ENCODE results near the gene SUSD4.

The SUSD4 gene

DNA sequence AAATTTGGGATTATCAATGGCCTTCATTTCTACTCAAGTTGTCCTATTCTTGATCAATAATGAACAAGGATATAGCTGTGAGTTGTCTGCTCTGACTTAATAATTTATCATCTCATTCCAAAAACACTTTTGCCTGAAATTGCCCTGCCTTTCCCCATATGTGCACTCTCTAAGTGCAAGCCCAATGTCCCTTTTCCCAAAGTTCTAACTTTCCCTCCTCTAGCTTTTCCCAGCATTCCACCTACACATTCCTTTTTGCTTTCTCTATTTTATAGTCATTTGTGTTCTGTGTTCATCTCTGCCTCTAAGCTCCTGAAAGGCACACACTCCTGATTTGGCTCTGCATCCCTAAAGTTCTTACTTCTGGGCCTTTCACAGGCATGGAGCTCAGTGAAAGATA, 34.7 kb downstream of the SUSD4 start:
- no peak for TF ChIP-seq ZNF274 (IDR thresholded peaks at IDR 0.05; ENCODE audit: low read depth, low read length)
- H3K4me3 ChIP-seq (ENCODE audit: low read length) = no peak overlapping the region

- TF ChIP-seq ZNF274 (IDR thresholded peaks at IDR 0.05; ENCODE audit: low read depth, low read length) = no peak
- H3K4me3 ChIP-seq (ENCODE audit: low read length) = no peak overlapping the region
These were observed 35.4 kb downstream of the SUSD4 start for GRCh38 chr1:223328566-223328965.

DNA sequence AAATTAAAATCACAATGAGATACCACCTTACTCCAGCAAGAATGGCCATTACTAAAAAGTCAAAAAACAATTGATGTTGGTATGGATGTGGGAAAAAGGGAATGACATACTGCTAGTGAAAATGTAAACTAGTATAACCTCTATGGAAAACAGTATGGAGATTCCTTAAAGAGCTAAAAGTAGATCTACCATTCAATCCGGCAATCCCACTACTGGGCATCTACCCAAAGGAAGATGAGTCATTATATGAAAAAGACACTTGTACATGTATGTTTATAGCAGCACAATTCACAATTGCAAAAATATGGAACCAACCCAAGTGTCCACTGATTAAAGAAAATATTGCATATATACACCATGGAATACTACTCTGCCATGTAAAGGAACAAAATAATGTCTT, 37.2 kb downstream of the SUSD4 start:
- no peak for TF ChIP-seq ZNF274 (IDR thresholded peaks at IDR 0.05; ENCODE audit: low read depth, low read length)
- no peak overlapping the region for H3K4me3 ChIP-seq (ENCODE audit: low read length)

DNA sequence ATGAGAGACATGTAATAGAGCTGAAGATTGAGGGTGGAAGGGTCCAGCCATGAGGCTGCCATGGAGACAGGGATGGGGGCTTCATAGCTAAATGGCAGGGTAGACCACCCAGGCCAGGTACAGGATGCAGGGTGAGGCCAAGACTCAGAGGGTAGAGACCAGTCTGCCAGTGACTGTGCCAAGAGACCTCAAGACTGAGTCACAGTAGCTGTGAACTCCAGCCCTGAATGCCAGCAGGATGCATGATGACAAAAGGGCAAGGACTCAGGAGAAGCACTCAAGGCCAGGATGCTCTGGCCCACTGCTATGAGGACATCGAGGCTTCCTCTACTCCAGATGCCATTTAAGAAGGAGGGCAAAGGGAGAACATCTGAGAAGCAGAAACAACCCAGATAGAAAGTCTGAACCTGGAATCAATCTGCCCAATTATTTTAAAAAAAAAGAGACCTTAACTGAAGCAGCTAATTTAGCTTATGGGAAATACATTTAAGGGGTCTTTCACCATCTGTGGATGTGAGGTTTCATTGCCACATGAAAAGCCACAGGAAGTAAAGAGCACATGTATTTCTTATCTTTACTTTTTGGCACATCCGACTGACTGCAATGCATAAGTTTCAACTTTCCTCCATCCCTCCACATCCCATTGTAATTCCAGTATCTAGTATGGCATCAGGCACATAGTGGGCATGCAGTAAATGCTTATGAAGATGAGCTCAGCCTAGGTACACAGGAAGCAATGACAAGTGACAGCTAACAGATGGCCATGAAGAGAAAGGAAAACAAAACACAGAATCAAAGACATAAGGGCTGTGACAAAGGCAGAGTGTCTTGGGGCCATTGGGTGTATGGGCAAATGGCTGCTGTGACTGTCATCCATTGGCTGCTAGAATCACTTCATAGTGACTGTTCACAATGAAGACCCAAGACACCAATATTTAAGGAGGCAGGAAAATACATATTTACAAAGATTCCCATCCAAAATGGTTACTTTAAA, 40.2 kb downstream of the SUSD4 start:
- TF ChIP-seq ZNF274 (IDR thresholded peaks at IDR 0.05; ENCODE audit: low read depth, low read length) = no peak

GRCh38 chr1:223322868-223323267, 41.1 kb downstream of the SUSD4 start:
- no peak overlapping the region for H3K4me3 ChIP-seq (ENCODE audit: low read length)
- no peak for TF ChIP-seq ZNF274 (IDR thresholded peaks at IDR 0.05; ENCODE audit: low read depth, low read length)

More for the DNA sequence above, 40.2 kb downstream of the SUSD4 start:
- no peak overlapping the region for H3K4me3 ChIP-seq (ENCODE audit: low read length)

DNA sequence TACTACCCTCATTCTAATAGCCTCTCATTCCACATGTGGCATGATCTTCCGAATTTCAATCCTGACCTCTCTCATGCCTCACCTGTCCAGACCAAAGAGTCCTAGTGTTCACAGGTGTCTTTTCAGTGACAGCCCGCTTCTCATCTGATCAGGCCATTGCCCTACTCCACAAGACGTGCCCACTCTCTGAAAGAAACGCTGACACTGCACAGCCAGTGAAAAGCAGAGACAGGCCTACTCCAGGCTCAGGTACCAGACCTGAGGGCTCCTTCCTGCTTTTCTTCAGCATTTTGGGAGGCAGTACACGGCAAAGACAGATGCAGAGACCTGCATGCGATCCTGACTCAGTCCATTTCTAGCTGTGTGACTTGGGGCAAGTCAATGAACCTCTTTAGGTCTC, 43.0 kb downstream of the SUSD4 start:
- no peak for TF ChIP-seq ZNF274 (IDR thresholded peaks at IDR 0.05; ENCODE audit: low read depth, low read length)
- H3K4me3 ChIP-seq (ENCODE audit: low read length) = no peak overlapping the region

GRCh38 chr1:223319905-223320580, 43.9 kb downstream of the SUSD4 start:
- no peak for TF ChIP-seq ZNF274 (IDR thresholded peaks at IDR 0.05; ENCODE audit: low read depth, low read length)
- H3K4me3 ChIP-seq (ENCODE audit: low read length) = no peak overlapping the region

DNA sequence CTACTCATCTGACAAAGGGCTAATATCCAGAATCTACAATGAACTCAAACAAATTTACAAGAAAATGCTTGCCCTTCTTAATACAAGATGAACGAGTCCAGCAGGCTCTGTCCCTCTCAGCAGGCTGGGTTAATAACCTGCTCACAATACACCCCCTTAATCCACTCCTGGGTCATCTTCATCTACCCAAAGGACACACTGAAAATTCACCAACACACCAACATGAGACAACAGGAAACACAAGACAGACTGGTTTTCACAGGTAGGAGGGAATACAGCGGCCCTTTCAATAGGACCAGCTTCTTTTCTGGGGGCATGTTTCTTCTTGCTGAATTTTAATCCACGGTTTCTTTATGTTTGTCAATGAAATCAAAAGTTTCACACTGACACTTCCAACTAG, 44.6 kb downstream of the SUSD4 start:
- no peak for TF ChIP-seq ZNF274 (IDR thresholded peaks at IDR 0.05; ENCODE audit: low read depth, low read length)
- no peak overlapping the region for H3K4me3 ChIP-seq (ENCODE audit: low read length)

- H3K4me3 ChIP-seq (ENCODE audit: low read length) = no peak overlapping the region
- no peak for TF ChIP-seq ZNF274 (IDR thresholded peaks at IDR 0.05; ENCODE audit: low read depth, low read length)
These were observed 47.9 kb downstream of the SUSD4 start for GRCh38 chr1:223316082-223316481.

- no peak for TF ChIP-seq ZNF274 (IDR thresholded peaks at IDR 0.05; ENCODE audit: low read depth, low read length)
- no peak overlapping the region for H3K4me3 ChIP-seq (ENCODE audit: low read length)
These were observed 48.3 kb downstream of the SUSD4 start for GRCh38 chr1:223315665-223316064.

GRCh38 chr1:223313415-223313754, 50.6 kb downstream of the SUSD4 start:
- TF ChIP-seq ZNF274 (IDR thresholded peaks at IDR 0.05; ENCODE audit: low read depth, low read length) = no peak
- H3K4me3 ChIP-seq (ENCODE audit: low read length) = no peak overlapping the region

DNA sequence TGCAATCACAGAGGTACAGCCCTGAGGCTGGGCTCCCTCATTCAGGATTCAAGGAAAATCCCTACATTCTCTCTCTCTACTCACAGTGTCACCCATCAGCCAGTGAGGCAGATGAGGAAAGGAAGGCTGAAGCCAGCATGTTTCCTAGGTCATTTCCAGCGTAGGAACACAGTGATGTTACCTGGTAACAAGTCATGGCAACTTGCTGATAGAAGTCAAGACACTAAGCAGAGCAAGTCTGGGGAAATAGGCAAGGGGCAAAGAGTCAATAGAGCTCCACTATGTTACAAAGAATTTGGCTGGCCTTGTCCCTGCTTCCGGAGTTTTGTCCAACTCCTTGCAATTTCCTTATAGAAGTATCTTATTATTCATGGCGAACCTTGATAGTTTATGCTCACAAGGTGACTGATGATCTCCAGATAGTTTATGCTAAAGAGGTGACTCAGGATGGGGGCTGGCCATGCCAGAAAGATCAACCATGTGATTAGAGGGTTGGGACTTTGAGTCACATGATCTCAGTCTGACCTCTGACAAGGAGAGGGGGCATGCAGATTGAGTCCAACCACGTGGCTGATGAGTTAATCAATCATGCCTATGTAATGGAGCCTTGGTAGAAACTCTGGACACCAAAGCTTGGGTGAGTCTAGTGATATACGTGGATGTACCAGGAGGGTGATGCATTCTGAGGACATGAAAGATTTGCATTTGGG, 51.1 kb downstream of the SUSD4 start:
- H3K4me3 ChIP-seq (ENCODE audit: low read length) = no peak overlapping the region
- TF ChIP-seq ZNF274 (IDR thresholded peaks at IDR 0.05; ENCODE audit: low read depth, low read length) = no peak

DNA sequence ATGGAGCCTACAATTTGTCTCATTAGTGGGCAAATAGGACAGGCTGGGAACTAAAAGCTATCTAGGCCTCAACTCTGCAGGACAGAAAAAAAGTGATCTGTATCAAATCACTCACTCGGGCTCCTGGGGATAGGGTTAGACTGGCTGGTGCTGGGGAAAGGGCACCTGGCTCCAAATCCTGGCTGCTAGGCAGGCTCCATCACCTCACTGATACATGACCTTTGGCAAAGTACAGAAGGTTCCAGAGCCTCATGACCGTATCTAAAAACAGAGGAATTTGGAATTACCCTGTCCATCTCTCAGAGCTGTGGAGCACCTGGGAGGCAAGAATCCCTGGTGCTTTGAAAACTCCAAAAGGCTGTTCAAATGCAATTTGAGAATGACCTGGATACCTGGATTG, 51.7 kb downstream of the SUSD4 start:
- no peak for TF ChIP-seq ZNF274 (IDR thresholded peaks at IDR 0.05; ENCODE audit: low read depth, low read length)
- no peak overlapping the region for H3K4me3 ChIP-seq (ENCODE audit: low read length)

GRCh38 chr1:223311826-223312225, 52.1 kb downstream of the SUSD4 start:
- no peak overlapping the region for H3K4me3 ChIP-seq (ENCODE audit: low read length)
- TF ChIP-seq ZNF274 (IDR thresholded peaks at IDR 0.05; ENCODE audit: low read depth, low read length) = no peak

Data from GM08714 (cell line).